HG03521 (cell line): ENCODE measurements around the gene PCNX2.
"Not testable (repeated sequence)": the region's sequence is repeated elsewhere in the genome, so short reads cannot be mapped to it uniquely, and the experiment has no call there.

Experiments used
- ATAC-seq: cut with Tn5 transposase; IDR thresholded peaks from one replicate; pipeline ENCODE4 v1.9.1; 2021; ENCODE audit warnings: mild to moderate bottlenecking, moderate library complexity; ENCODE audit not compliant: unreplicated experiment

The PCNX2 gene

DNA sequence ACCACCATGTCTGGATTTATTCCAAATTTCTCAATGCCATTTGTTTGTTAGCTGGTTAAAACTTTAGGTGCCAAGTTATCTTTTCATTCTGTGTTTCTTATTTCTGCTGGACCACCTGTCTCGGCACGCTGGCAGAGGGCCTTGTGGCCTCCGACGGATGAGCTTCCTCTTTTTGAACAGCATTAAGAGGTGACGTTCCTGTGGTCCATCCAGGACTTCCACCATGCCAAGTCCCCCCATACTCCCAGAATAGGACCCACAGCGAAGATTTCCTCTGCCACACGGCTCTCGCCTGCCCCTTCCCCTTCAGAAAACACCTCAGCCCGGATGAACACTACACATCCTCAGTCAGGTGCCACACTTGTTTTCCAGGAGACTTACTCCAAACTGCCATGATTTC is 271.3 kb downstream of the PCNX2 start:
- no peak for ATAC-seq

DNA sequence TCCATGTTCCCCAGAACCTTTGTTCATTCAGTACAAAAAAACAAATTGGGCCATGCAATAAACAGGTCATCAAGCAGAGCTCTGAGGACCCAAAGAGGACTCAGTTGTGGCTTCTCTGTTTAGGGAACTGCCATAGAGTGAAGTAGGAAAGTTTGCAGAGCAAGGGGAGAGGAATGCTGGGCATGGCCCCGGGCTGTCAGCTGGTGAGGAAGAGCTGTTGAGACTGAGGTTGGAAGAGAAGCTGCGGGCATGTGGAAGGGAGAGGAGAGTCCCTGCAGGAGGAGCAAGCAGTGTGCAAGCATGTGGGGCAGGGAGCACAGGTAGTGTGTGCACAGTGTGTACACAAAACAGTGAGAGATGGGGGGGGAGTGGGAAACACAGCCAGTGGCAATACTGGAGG is 273.3 kb downstream of the PCNX2 start:
- no peak for ATAC-seq

DNA sequence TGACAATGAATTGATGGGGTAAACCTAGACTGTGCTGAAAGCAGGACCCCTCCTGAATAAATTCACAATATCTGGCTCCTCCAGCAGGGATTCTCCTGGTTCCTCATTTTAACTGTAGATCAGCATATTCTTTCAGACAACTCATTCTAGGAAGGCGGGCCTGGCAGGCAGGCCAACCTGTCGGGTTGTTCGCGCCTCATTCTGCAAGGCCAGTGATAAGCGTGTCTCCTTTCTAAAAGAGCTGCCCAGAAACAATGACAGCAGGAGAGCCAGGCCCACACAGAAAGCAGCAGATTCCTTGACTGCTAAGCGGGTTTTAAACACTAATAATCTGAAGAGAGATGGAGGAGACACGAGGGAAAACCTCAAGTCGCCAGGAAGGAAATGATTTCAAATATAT is 275.1 kb downstream of the PCNX2 start:
- ATAC-seq: no peak

DNA sequence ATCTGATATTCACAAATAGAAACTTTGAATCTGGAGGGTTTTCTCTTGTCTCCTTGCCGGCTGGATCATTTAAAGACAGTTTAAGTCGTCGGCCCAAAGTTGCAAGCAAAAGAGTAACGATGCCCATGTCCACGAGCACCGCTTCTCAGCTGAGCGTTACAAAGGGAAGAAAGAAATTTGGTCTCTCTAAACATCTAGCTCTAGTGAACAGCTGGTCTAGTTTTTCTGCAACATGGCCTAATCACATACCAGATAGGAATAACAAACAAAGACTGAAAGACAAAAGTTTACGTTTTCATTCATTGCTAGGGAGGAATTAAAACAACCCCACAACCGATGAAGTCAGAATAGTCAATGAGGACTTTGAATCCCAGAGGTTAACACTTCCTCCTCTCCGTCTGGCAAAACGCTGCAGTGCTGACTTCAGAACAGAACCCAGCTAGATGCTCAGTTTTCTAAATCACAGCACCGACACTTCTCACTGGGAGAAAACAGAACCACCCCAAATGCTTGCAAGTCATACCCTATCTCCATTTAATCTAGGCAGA is 275.7 kb downstream of the PCNX2 start:
- ATAC-seq: no peak

DNA sequence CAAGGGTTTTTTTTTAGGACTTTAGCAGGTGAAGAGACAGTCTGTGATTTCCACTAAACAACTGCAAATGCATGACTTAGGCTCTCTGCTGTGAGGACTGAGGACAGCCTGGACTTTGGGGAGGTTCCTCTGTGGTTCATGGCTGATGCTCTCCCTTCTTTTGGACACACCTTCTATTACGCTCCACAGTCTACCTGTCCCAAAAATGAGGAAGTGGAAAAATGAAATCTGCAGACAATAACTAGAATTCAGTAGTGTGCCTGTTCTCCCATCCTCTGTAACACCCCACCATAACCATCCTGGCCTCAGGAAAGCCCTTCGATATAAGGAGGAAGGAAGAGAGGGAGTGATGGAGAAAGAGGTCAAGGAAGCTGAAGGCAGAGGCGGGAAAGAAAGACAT is 276.4 kb downstream of the PCNX2 start:
- ATAC-seq: no peak

DNA sequence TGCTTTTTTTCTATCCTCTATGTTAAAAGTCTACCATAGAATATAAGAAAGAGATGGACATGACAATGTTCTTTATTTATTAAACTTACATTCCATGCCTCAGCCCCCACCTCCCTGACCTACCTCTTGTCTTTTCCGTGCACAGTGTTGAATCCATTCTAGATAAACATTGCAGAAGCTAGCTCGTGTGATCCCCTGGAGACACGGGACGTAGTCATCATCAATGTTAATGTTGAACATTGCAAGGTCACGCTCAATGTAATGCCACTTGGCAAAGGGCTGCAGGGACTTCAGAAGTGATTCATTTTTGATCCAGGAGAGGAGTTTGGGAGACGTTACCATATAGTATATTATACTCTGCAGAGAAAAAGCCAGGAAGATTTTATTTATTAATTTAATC is 278.7 kb downstream of the PCNX2 start:
- no peak for ATAC-seq

DNA sequence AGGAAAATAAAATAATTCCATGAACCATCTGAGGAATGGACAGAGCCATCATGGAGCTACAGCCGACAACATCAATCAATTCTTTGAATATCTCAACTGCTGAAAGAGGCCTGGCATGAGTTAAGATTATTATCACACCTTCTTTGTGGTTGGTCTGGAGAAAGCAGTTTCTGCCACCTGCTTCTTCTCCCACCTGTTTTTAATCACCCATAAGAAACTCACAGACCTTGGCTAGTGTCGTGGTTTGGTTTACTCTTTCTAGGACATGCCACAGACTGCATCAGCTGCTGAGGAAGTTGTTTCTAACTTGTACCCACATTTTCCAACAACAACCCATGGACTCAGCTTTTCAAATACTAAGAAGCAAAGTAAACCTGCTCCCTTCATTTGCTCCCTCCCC is 279.6 kb downstream of the PCNX2 start:
- ATAC-seq: no peak

DNA sequence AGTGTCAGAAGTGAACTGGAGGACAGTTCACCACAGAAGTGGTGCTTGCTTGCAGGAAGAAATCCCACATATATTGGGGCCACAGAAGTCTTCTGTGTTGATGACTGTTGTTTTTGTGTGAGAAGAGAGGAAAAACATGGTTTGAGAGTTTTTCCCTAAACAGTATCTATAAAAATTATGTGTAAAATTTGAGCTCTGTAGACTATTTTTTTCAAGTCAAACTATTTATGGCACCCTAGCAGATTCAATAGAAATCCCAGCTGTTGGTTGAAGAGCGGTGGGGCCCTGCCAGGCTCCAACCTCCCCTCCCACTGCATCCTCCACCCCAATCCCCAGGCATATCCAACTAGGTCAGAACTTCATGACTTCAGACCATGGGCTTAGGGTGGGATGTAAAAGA is 283.5 kb downstream of the PCNX2 start:
- no peak for ATAC-seq

DNA sequence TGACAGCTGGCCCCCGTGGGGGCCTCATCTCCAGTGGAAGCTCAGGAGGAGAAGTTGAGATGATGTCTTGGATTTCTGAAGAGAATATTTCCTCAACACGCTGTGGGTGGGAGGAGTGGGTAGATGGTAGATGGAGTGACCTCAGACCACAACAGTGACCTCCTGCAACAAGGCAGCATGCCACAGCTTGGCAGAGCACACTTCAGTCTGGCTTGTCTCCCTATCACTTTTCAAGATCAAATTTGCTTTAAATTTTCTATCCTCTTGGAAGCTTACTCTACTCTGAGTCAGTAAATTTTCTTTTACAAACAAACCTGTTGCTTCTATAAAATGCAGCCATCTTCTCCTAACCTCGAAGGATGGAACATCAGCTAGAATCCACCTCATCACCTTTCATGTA is 285.4 kb downstream of the PCNX2 start:
- no peak for ATAC-seq

DNA sequence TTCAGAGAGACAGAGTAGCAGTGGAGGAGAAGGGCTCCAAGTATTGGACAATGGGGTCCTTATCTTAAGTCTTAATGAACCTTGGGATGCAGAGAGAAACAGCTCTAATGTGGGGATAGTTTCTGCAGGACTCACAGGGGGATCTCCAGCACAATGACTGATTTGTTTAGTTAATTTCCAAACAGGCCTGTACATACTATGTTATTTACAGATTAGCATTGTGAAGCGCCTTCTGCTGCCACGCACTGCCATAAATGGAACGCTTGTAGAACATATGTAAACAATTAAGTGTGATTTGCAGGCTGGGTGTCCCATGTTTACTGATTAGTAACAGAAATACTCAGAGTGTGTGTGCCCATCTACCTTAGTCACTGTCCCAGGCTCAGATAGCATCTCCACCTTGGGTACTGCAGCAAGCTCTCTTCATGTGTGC is 289.0 kb downstream of the PCNX2 start:
- no peak for ATAC-seq

DNA sequence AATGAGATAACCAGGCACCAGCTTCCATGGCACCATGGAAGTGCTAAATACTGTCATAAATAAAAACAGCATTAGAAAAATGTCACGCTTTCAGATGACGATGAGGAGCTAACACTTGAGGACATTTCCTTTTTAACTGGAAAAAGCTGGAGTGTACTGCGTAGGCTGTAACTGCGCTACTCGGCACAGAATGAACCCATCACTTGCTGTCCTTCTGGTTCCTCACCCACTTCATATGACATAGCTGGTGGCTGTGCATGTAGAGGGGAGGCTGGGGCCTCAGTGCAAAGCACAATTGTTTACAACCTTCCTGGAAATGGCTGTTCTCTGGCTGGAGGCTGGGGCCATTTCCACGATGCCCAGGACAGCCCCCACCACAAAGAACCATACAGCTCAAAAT is 289.4 kb downstream of the PCNX2 start:
- no peak for ATAC-seq

DNA sequence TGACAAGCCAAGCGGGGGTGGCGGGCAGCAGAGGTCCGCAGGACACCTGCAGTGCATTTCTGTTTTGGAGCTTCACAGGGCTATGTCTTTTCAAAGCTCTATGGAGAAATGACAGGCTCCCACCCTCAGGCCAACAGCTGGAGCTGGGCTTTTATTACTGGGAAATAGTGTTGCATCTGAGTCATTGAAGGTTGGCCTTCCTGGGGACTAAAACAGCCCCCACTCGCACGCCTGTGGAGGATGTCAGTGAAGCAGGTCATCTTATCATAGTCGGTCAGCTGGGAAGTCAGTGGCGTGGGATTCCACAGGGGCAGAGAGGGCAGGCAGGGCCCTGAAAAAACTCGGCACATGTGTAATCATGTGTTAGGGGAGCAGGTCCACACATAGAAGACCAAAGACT is 289.8 kb downstream of the PCNX2 start:
- no peak for ATAC-seq

DNA sequence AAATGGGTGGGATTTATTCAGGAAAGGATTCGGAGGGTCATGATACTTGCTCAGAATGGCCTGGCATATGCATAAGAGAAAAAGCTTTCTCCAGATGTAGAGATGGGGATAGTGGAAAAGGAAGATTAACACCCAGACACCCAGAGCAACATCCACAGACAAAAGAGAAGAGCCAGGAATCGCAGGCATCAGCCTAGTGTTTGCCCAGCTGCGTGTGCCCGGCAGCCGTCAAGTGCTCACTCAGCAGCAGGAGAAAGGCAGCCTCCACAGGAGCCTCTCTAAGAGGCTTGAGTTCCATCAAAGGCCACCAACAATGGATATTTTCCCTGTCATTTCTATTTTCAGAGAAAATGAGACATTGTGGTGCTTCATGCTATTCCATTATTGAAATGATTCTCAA is 290.4 kb downstream of the PCNX2 start:
- ATAC-seq: no peak

DNA sequence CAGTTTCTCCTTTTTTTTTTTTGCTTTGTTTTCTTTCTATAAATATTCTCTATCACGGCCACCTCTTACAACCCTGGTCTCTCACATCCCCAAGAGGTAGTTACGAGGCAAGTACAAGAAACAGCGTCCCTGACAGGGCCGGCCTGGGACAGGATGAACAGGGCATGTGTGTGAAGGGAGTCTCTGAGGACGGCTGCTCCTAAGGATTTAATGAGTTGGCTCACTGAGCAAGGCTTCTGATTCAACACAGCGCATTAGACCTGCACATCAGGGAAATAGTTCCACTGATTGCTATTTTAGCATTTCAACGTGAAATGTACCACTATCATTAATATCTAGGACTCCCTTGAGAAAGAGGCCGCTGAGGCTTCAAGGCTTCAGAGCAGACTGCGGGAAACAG is 291.1 kb downstream of the PCNX2 start:
- ATAC-seq: no peak

DNA sequence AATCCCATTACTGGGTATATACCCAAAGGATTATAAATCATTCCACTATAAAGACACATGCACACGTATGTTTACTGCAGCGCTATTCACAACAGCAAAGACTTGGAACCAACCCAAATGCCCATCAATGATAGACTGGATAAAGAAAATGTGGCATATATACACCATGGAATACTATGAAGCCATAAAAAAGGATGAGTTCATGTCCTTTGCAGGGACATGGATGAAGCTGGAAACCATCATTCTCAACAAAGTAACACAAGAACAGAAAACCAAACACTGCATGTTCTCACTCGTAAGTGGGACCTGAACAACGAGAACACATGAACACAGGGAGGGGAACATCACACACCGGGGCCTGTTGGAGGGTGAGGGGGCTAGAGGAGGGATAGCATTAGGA is 291.9 kb downstream of the PCNX2 start:
- not testable (repeated sequence) for ATAC-seq

DNA sequence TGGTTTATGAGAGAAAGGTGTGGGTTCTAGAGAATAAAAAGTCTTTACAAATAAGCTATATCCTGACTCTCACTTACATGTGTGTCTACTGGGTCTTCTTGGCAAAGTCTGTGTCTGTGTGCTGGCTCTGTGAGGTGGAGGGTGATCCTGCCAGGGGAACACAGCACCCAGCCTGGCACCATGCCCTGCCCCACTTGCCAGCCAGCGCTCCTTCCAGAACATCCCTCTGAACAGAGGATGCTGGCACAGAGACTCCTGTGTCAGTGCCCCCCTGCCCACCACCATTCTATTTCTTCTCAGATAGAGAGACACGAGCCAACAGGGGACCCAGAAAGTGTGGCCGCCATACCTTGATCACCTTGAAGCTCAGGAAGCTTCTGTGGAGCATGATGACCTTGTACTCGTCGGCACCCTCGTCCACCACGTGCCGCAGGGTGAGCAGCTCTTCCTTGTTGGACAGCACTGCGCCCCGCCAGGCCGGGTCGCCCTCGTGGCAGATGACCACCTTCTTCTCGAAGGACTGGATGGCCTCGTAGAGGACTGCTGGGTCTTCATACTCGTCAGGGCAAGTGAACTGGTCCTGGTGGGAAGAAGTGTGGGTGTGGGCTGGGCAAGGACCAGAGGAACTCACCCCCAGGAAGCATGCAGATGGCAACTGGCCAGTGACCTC is 295.4 kb downstream of the PCNX2 start:
- ATAC-seq: no peak

DNA sequence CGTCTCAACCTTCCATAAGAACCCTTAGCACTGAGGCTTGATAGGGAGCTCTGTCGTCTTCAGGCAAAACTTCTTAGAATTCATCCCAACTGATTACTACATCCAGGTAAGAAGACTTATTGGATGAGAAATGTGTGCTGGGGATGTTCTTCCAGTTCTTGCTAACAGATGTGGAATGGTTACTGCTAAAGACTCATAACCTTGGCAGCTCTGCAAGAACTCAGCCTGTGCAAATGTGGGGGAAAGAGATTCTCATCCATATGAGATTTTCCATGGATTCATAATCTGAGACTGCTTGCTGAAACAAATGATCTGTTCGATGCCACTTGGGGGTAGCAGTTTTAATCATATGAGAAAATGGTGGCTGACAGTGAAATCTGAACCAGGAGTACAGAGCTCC is 296.9 kb downstream of the PCNX2 start:
- no peak for ATAC-seq

DNA sequence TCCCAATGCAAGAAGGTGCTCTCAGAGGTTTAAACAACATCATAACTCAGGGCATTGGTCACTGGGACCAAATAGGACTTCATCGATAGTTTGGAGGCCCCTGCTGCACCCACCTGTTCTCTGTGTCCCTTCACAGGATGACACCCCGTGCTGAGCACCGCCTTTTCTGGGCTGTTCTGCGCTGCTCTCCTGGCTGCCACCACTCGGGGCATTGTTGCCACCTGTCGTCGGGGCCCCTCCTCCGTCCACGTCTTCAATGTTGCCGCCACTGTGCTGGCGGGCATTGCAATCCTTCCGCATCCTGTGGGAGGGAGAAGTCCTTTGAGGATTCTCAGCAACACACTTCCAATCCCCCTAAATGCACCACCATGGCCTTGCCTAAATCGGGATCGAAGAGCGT is 297.4 kb downstream of the PCNX2 start:
- ATAC-seq: no peak

DNA sequence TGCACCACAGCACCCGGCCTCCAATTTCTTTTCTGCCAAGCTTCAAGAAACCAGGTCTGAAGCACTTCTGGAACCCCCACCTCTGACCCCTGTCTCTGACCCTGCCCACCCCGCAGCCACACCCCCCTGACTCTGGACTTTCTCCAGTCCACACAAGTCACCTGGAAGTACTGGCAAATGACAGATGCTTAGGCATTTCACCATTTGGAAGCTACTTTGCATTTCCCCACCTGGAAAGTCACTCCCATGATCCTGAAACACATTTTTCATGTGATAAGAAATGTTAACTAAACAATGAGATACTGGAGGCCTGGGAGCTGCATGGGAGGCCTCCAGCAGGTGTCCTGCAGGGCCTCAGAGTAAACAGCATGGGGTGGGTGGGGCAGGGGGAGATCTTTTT is 299.4 kb downstream of the PCNX2 start:
- ATAC-seq: no peak

DNA sequence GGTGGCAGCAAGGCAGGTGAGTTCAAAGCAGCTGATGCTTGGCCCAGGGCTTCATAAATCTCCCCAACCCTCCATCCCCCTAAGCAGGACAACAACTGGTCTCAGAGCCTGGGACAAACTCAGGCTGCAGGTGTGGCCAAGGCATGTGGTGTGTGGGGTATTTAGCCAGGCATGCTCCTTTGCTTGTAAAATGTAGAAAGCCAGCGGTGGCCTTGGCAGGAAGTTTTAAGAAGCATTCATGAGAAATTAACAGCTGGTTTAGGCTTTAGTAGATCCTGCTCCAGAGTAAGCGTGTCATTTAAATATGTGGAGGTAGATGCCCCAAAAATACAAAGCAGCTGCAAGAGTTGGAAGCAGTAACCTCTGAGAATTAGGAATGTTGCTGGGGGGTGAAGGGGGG is 300.3 kb downstream of the PCNX2 start:
- ATAC-seq: no peak

DNA sequence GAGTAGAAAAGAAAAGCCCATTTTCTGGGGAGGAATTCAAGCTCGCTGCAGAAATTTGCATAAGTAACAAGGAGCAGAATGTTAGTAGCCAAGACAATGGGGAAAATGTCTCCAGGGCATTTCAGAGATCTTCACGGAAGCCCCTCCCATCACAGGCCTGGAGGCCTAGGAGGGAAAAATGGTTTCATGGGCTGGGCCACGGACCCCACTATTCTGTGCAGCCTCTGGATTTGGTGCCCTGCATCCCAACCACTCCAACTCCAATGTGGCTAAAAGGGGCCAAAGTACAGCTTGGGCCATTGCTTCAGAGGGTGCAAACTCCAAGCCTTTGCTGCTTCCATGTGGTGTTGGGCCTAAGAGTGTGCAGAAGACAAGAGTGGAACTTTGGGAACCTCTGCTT is 302.0 kb downstream of the PCNX2 start:
- no peak for ATAC-seq

DNA sequence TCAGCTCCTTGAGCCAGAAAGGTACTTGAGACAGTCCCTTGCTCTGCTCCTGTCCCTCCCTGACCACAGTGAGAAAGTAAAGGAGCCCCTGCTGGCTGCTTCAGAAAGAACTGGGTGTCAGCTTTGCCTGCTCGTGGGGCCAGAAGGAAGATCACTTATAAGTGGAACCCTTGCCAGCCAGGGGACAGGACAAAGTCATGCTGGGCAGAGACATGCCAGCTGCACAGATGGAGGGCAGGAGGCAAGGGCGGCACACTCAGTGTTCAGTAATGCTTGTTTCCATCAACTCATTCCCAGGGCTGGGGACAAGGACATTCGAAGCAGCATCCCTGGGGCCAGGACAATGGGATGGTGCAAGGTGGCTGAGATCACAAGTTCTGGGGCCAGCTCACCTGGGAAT is 303.3 kb downstream of the PCNX2 start:
- ATAC-seq: no peak

DNA sequence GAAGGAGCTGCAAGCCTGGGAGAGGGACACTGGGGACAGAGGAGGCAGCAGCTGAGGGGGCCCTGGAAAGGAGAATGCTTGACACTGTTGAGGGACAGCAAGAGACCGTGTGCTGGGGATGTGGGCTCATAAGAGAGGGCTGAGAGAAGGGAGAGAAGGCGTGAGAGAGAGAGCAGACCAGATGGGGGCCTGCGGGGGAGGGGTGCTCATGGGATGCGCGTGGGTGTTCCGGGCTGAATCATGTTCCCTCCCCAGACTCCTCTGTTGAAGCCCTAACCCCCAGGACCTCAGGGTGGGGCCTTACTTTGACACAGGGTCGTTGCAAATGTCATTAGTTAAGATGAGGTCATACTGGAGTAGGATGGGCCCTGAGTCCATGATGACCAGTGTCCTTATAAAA is 304.3 kb downstream of the PCNX2 start:
- ATAC-seq: no peak
